ENCODE results near the gene CFAP107.
"Not testable (repeated sequence)": the region's sequence is repeated elsewhere in the genome, so short reads cannot be mapped to it uniquely, and the experiment has no call there.

DNA sequence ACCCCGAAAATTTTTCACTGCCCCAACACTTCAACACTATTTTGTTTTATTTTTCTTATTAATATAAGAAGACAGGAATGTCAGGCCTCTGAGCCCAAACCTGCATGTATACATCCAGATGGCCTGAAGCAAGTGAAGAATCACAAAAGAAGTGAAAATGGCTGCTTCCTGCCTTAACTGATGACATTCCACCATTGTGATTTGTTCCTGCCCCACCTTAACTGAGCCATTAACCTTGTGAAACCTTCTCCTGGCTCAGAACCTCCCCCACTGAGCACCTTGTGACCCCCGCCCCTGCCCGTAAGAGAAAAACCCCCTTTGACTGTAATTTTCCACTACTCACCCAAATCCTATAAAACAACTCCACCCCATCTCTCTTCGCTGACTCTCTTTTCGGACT lies 32.3 kb upstream of the CFAP107 start:
- TF ChIP-seq E2F6 (IDR thresholded peaks at IDR 0.05; ENCODE audit: borderline replicate concordance, low read depth); SMC3 (IDR thresholded peaks at IDR 0.05); CHD4 (IDR thresholded peaks at IDR 0.05; ENCODE audit: borderline replicate concordance); MAFK (IDR thresholded peaks at IDR 0.05; ENCODE audit: partially characterized antibody); MYC (IDR thresholded peaks at IDR 0.05; ENCODE audit: borderline replicate concordance, low read length); POLR2A (IDR thresholded peaks at IDR 0.05; ENCODE audit: low read length): not testable (repeated sequence)
- TF ChIP-seq, protein P1, sequence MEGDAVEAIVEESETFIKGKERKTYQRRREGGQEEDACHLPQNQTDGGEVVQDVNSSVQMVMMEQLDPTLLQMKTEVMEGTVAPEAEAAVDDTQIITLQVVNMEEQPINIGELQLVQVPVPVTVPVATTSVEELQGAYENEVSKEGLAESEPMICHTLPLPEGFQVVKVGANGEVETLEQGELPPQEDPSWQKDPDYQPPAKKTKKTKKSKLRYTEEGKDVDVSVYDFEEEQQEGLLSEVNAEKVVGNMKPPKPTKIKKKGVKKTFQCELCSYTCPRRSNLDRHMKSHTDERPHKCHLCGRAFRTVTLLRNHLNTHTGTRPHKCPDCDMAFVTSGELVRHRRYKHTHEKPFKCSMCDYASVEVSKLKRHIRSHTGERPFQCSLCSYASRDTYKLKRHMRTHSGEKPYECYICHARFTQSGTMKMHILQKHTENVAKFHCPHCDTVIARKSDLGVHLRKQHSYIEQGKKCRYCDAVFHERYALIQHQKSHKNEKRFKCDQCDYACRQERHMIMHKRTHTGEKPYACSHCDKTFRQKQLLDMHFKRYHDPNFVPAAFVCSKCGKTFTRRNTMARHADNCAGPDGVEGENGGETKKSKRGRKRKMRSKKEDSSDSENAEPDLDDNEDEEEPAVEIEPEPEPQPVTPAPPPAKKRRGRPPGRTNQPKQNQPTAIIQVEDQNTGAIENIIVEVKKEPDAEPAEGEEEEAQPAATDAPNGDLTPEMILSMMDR (IDR thresholded peaks at IDR 0.05) = not testable (repeated sequence)
- TF ChIP-seq, protein P2, sequence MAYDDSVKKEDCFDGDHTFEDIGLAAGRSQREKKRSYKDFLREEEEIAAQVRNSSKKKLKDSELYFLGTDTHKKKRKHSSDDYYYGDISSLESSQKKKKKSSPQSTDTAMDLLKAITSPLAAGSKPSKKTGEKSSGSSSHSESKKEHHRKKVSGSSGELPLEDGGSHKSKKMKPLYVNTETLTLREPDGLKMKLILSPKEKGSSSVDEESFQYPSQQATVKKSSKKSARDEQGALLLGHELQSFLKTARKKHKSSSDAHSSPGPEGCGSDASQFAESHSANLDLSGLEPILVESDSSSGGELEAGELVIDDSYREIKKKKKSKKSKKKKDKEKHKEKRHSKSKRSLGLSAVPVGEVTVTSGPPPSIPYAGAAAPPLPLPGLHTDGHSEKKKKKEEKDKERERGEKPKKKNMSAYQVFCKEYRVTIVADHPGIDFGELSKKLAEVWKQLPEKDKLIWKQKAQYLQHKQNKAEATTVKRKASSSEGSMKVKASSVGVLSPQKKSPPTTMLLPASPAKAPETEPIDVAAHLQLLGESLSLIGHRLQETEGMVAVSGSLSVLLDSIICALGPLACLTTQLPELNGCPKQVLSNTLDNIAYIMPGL (CRISPR knock-in tag; IDR thresholded peaks at IDR 0.05; ENCODE audit: borderline replicate concordance) = not testable (repeated sequence)
